GM21367 (cell line): ENCODE data around the gene OPCML.
A peak's percentile ranks its signal among the peaks of the same experiment; 100 is the strongest.
"Not testable (repeated sequence)": the region's sequence is repeated elsewhere in the genome, so short reads cannot be mapped to it uniquely, and the experiment has no call there.

Experiments
- ATAC-seq: cut with Tn5 transposase; IDR thresholded peaks from one replicate; pipeline ENCODE4 v1.9.1; 2021; ENCODE audit not compliant: unreplicated experiment

Gene OPCML

DNA sequence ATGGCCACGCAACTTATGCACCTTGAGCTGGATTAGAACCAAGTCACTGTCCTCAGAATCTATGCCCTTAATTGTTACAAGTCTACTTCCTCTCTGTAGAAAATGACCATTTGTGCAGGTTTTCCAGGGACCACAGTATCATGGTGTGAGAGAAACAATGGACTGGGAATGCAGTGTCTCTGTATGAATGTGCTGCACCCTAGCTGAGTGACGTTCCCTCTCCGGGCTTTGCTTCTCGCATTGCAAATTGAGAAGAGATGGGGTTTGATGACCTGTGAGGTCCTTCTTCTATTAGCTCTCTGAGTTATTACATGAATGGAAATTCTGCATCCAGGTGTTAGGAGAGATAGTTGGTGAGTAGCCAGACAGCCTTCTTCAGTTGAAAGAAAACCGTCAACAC lies 1109.6 kb downstream of the OPCML start:
- ATAC-seq = no peak

DNA sequence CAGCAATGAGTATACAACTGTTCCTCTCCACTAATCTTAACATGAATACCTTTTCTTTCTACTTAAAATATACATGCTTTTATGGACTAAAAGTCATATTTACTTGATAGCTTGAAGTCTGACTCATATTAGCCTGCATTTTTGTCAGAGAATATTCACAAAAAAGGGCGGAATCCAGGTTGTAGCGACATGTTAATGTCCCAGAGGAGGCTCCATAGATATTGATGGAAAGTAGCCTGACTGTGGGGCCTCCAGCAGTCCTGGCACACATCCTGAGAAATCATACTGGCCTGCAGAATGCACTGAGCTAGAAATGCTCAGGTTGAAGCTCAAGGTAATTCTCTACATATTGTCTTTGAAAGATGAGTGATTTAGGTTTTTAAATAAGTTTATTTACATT lies 1110.7 kb downstream of the OPCML start:
- ATAC-seq = no peak

DNA sequence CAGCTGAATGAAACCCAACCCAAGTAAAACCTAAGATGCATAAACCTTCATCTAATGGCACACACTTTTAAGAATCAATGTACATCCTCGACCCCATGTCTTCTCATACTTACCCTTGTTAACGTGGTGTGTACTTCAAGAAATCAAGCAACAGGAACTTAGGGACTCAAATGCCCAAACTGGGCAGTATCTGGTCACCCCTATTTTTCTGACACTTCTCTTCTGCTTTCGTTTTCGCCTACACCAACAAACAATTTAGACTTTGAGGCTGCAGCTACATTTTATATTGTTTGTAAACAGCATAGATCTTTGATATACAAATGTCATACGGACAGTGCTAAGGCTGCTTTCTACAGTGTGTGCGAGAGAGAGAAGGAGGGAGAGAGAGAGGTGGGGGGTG lies 1117.8 kb downstream of the OPCML start:
- no peak for ATAC-seq

- no peak for ATAC-seq
These were observed 1121.9 kb downstream of the OPCML start for GRCh38 chr11:132410383-132410782.

GRCh38 chr11:132409573-132410355 lies 1122.5 kb downstream of the OPCML start:
- no peak for ATAC-seq

DNA sequence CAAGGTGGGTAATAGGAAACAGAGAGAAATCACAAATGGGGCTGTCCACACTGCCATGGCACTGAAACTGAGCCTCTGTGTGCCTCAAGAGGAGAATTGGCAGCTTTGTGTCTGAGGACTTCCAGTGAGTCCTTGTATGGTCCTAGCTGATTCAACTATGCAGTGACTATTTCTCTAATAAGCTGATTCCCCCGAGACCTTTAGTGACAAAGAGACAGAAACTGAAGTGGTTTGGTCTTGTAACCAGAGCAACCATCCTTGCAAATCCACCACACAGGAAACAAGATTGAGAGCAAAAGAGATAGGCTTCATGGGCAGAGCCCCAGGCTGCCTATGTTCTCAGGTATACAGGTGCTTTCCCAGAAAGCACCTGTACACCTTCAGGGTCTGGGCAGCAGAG lies 1123.4 kb downstream of the OPCML start:
- peak; percentile 56 for ATAC-seq

- ATAC-seq = no peak
These were observed 1126.6 kb downstream of the OPCML start for GRCh38 chr11:132405728-132406127.

DNA sequence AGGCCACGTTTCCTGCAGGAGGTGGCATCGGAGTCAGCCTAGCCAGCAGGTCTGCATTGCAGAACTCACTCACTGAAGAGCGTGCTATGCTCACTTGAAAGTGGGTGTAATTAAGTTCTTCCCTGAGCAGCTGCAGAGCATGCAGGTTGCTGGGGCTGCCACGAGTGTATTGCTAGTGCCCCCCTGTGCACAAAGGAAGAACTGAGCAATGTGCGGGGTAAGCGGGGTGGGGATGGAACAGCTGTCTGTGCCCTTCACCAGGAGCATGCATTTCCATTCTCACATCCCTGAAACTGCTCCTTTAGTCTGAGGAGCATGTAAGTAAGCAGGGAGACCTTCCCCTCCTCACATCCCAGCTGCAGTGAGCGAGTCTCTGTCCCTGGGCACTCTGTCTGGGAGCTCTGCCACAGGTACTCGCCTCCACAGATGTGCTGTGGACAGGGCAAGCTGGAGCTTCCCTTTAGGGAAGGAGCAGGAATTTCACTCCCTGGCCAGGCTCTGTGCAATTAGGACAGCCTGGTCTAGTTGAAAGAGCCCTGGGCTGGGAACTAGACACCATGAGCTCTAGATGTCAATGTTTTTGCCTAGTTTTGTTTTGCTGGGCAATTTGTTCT lies 1130.1 kb downstream of the OPCML start:
- peak; percentile 83 for ATAC-seq

DNA sequence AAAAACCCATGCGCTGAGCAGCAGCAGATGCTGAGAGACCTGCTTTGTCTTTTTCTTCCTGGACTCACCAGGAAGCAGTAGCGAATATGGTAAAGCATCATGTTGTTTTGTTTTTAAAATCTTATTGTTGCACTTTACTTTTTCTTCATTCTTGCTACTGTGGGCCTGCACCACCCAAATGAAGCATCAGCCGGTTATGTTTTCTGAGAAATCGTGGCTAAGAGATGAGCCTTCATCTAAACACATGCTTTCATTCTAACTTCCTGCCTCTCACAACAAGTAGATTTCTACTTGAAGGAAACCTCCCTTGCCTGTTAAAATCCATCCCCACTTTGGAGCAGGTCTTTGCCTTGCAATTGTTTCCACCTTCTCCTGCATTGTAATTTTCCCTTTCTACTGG lies 1136.0 kb downstream of the OPCML start:
- ATAC-seq = no peak

GRCh38 chr11:132395434-132395833 lies 1136.9 kb downstream of the OPCML start:
- ATAC-seq = no peak

- no peak for ATAC-seq
These were observed 1152.8 kb downstream of the OPCML start for GRCh38 chr11:132379540-132379939.

- ATAC-seq = no peak
These were observed 1158.7 kb downstream of the OPCML start for GRCh38 chr11:132373405-132374143.

- ATAC-seq = not testable (repeated sequence)
These were observed 1162.2 kb downstream of the OPCML start for GRCh38 chr11:132370114-132370513.

- no peak for ATAC-seq
These were observed 1165.0 kb downstream of the OPCML start for GRCh38 chr11:132367293-132367692.

DNA sequence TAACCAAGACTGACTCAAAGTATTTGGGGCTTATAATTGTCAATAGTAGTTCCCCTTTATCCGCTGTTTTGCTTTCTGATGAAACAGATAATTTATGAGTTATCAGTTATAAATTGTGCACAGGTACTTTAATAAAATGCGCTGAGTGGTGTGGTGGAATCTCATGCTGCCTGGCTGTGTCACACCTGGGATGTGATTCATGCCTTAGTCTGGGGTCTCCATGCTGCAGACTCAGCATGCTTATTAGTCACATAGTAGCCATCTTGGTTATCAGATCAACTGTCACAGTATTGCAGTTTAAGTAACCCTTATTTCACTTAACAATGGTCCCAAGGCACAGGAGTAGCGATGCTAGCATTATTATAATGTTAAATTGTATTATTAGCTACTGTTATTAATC lies 1166.7 kb downstream of the OPCML start:
- no peak for ATAC-seq
